GM21529 (cell line): Measurements from ENCODE around the gene CPB1.
A peak's percentile ranks its signal among the peaks of the same experiment; 100 is the strongest.

Experiments
- ATAC-seq: cut with Tn5 transposase; IDR thresholded peaks from one replicate; pipeline ENCODE4 v1.9.1; 2021; ENCODE audit not compliant: unreplicated experiment

The CPB1 gene

DNA sequence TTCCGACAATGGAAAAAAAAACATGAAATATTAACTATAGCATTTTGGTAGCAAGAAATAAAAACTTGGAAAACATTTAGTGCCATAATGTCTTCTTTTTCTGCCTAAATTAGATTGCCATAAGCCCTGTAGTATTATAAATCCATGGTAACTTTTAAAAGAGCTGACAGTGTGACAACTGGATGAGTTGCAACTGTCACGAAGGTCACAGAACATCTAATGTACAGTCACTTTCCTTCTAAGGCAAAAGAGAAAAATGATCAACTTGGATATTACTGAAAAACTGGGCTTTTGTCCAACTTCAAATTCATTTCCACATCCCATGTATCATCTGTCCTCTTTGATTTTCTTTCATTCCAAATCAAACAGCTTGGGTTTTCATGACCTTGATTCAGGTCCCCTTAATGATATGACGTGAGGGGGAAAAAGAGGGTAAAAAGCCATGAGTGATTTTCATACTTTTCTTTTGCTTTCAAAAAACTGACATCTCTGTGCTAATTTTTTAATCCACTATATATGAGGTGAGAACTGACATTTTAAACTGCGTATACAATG, 602 bp downstream of the CPB1 start:
- no peak for ATAC-seq

DNA sequence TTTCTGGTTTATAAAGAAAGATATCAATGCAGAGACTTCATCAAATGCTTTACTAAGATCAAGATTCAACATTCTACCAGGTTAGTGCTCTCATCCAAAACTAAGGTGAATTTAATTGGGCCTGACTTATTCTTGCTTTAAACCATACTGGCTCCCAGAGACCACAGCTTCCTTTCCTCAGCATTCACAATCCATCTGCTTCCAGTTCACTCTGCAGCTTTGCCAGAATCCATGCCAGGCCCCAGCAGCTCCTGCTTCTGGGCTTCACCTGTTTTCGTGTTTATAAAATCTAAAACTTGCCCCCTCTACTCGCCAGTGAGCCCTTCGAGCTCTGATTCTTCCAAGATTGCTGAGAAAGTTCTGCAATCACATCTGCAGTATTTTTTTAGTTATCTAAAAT, 2.3 kb downstream of the CPB1 start:
- ATAC-seq, result no peak

DNA sequence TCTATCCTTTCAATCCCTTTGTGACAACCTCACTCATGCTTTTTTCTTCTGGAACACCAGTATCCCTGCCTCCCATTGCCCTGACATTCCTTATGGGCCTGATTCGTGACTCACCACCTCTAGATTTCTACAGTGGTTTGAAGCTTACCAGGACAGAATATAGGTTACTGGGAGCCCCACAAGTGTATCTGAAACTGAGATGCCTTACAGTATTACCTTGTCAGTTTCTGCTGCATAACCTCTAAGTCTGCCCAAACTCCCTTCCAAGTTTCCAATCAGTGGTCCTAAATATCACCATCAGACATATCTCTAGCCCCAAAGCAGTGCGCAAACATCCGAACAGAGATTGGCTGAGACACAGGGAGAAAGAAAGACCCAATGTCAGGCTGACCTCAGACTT, 5.6 kb downstream of the CPB1 start:
- ATAC-seq, result no peak

DNA sequence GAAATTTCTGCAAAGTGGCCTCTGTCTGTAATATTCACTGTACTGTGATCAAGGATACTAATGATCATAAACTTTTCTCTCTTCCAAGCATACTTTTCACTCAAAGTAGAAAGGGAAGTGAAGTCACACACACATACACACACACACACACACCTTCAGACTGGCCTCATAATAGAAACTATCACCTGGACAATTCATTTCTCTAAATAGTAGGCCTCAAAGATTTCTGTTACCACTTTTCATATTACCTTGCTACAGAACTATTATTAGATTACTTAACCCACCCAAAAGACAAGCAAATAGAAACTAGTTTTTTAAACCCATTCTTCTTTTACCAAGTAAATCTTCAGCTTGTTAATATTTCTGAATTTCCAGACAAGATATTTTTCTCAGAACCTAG, 12.2 kb downstream of the CPB1 start:
- peak; percentile 61 for ATAC-seq

- ATAC-seq, result no peak
Measured at GRCh38 chr3:148840451-148840850, 12.8 kb downstream of the CPB1 start.

DNA sequence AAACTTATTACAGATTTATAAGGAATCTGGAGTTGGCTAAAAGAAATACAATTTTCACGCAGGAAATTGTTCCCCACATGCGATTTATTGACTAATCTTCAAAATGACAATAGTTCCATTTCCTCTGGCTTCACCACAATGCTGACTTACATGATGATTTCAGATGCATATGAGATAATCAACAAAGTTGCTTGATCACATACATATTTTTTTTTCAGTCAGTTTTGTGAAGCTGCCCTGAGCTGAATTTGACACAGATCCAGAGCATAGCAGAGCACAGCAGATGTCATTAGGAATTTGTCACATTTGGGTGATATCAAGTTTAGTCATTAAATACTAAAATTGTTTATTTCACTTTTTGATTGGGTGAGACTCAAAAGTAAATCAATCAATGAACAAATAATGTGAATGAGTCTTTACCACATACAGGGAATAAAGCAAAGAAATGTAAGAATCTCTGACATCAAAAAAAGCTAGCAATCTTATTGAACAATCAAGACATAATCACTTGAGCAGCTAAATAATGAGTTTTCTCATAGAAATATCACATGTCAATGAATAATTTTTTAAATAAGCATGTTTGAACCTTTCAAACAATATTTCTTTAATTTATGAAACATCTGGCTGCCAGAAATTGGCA, 18.3 kb downstream of the CPB1 start:
- no peak for ATAC-seq

- ATAC-seq, result no peak
Measured at GRCh38 chr3:148847351-148847750, 19.7 kb downstream of the CPB1 start.

DNA sequence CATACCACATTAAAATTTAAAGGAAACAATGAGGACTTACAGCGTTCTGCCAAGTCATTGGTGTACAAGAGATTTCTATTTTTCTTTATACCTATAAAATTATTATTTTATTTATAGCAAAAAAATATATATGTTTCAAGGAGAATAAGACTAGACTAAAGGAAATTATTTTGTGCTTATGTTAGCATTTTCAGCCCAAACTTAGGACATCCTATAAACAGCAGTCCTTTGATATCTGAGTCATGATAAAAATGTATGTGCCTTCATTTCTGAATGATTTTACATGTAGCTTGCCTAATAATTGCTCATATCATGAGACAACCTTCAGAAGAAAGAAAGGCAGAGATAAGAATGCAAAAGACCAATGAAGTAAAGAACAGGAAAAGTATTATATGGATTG, 20.8 kb downstream of the CPB1 start:
- no peak for ATAC-seq

- no peak for ATAC-seq
Measured at GRCh38 chr3:148852271-148852992, 24.8 kb downstream of the CPB1 start.

DNA sequence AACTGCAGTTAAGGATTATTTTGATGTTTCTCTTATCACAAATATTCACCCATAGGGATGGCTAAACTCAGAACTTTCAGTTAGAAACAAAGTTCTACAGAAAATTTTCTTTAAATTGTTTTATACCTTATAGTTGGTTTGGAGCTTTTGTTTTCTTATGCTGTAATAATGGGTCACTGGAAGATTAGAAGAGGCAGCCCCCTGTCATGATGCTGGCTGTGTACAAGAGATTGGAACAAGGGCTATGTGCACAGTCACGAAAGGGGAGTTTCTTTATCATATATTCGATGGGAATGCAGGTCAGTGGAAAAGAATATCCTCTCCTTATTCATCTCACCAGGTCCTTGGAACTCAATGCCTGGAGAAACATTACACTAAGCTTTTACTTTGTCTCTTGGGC, 25.5 kb downstream of the CPB1 start:
- no peak for ATAC-seq

DNA sequence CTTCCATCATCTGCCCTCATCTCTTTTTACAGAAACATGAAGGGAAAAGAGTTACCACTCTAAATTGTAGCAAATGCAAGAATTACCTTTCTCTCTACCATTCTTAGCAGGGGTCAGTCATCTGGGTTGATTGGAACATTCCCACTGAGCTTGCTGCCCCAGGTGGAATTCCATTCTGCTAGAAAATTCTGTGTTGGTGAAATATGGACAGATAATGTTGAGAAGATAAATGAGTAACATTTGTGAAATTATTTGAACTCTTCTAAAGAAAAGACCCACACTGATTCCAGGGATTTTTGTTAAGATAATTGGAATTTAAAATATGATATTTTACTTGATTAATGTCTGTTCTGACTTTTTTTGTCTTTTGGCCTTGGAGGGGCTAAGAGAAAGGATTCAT, 26.4 kb downstream of the CPB1 start:
- no peak for ATAC-seq

DNA sequence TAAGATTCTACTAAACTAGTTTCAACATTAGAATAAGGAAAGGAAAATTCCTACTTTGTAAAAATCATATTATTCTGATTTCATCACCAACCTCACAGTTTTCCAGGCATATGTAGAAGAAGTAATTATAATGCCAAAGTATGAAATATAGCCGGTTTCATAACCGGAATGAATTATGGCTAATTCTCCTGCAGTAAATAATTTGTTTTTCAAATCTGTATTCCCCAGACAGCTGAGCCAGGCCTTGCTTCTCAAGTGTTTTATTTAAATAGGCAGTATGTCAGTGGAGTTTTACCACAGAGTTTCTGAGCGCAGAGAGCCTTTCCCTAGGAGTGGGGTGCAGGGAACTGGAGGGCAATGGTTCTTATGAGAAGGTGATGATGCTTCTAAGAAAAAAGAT, 28.8 kb downstream of the CPB1 start:
- ATAC-seq, result no peak

GRCh38 chr3:148857316-148857715, 29.7 kb downstream of the CPB1 start:
- no peak for ATAC-seq

- no peak for ATAC-seq
Measured at GRCh38 chr3:148861277-148861869, 33.8 kb downstream of the CPB1 start.

- no peak for ATAC-seq
Measured at GRCh38 chr3:148863297-148863696, 35.7 kb downstream of the CPB1 start.

- ATAC-seq, result no peak
Measured at GRCh38 chr3:148863814-148864213, 36.2 kb downstream of the CPB1 start.

DNA sequence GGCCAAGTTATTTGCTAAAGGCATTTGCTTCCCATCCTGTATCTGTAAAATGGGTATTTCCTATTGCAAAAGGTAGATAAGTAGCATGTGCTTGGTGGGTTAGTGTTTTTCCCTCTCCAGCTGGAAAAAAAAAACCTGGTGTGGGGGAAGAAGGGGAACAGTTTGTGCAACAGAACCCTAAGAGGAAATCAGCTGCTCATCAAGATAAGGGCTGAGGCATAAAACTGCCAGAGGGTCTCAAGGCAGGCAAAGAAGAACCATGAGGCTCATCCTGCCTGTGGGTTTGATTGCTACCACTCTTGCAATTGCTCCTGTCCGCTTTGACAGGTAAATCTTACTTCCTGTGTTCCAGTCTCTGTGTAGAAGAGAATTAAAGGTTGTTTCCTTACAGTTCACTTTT, 37.4 kb downstream of the CPB1 start, which contains the start of gene CPA3:
CPA3 (plus strand) TSS at position 248 of the 400 bp plus-strand sequence; CDS start at position 260, 12 bp downstream.
- ATAC-seq, result no peak

GRCh38 chr3:148866261-148866660, 38.6 kb downstream of the CPB1 start:
- ATAC-seq, result no peak

- ATAC-seq, result no peak
Measured at GRCh38 chr3:148873270-148873927, 45.8 kb downstream of the CPB1 start.

- ATAC-seq, result no peak
Measured at GRCh38 chr3:148873977-148874376, 46.4 kb downstream of the CPB1 start.

DNA sequence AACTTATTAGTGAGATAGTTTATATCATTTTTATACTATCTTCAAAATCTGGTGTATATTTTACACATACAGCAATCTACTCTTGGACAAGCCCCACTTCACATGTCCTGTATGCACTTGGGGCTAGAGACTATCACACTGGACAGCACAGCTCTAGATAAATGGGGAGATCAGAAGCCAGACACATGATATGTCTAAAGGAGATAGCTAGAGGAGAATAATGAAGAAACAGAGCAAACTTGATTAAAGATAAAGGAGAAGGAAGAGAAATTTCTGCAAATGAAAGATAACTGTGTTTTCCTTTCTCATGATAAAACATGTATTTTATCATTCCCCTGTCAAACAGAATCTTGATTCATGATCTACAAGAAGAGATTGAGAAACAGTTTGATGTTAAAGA, 50.5 kb downstream of the CPB1 start:
- no peak for ATAC-seq

- no peak for ATAC-seq
Measured at GRCh38 chr3:148879256-148879655, 51.6 kb downstream of the CPB1 start.
